ENCODE data around the gene PKP4. TPM values are rescaled to one million over a fixed set of nuclear protein-coding genes. Genes with fewer than 3 reads are reported as not detected.

The PKP4 gene, protein sequence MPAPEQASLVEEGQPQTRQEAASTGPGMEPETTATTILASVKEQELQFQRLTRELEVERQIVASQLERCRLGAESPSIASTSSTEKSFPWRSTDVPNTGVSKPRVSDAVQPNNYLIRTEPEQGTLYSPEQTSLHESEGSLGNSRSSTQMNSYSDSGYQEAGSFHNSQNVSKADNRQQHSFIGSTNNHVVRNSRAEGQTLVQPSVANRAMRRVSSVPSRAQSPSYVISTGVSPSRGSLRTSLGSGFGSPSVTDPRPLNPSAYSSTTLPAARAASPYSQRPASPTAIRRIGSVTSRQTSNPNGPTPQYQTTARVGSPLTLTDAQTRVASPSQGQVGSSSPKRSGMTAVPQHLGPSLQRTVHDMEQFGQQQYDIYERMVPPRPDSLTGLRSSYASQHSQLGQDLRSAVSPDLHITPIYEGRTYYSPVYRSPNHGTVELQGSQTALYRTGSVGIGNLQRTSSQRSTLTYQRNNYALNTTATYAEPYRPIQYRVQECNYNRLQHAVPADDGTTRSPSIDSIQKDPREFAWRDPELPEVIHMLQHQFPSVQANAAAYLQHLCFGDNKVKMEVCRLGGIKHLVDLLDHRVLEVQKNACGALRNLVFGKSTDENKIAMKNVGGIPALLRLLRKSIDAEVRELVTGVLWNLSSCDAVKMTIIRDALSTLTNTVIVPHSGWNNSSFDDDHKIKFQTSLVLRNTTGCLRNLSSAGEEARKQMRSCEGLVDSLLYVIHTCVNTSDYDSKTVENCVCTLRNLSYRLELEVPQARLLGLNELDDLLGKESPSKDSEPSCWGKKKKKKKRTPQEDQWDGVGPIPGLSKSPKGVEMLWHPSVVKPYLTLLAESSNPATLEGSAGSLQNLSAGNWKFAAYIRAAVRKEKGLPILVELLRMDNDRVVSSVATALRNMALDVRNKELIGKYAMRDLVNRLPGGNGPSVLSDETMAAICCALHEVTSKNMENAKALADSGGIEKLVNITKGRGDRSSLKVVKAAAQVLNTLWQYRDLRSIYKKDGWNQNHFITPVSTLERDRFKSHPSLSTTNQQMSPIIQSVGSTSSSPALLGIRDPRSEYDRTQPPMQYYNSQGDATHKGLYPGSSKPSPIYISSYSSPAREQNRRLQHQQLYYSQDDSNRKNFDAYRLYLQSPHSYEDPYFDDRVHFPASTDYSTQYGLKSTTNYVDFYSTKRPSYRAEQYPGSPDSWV
- total RNA-seq, result 118 TPM

DNA sequence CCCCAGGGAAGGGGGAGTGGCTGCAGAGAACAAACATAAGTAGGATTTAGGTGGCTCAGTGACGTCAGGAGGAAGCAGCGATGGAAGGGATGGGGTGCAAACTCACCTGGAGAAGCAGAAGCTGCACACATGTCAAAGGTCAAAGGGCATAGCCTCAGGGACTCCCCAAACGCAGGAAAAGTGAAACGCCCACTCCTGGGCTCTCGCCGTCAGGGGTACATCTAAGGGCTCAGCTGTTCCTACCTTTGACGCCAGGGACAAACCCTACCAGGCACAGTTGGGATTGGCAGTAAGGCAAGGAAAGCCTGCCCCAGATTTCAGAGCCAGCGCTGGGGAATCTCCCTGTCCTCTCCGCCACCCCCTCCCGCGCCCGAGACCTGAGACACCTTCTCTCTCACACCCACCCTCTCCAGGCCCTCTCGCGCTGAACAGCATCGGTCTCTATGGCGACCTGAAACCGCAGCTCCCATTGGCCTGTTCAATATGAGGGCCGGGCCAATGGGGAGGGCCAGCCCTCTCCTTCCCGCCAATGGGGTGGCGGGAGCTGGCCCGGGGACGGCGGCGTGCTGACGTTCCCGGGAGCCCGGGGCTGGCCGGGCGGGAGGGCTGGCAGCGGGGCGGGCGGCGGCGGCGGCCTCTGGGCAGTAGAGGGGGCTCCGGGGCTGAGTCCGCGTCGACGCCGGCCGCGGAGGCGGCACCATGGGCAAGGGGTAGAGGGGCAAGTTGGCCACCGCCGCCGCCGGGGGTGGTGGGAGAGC is at the start of gene PKP4, which contains the start of gene CCDC148:
TSS of gene PKP4 (plus strand) at position 644 of the 758 bp plus-strand sequence. CDS start 76,233 bp downstream, outside the sequence.
TSS of gene CCDC148 (minus strand) at position 445 of the 758 bp plus-strand sequence. CDS start at position 131, 314 bp downstream.

Other genes starting within 250 kb of the PKP4 start
- gene CCDC148, start 199 bp upstream of the PKP4 start, total RNA-seq, result 13.1 TPM